H1 (cell line): ENCODE results near the gene RERE. TPM values are rescaled to one million over a fixed set of nuclear protein-coding genes. Genes with fewer than 3 reads are reported as not detected.

Source experiments
- CTCF ChIA-PET: fragments of 300-600 bp; sonication (Branson Sonifier 250); formaldehyde crosslinking; loops from one replicate; lab custom pipeline; 2021; ENCODE audit not compliant: partially characterized antibody; lab: Charles Lee
- POLR2A ChIA-PET: fragments of 300-600 bp; sonication (Branson Sonifier 250); formaldehyde crosslinking; loops from one replicate; lab custom pipeline; 2021; ENCODE audit warnings: inconsistent platforms; ENCODE audit not compliant: partially characterized antibody; lab: Charles Lee
- DNase-seq, 2 experiments: peaks; one replicate each; pipeline versions ENCODE4 v3.0.0 to v3.0.0-alpha.2; 2010 to 2022; ENCODE audit warnings: low spot score in 2 of 2, low read depth in 1 of 2, mixed read lengths in 1 of 2
- FAIRE-seq: peaks from 2 replicates; lab custom pipeline; 2011; peaks lifted over from hg19 to GRCh38; lab: Jason Lieb, UNC
- H2AFZ ChIP-seq: 2 replicates; pipeline ENCODE4 v1.8.1; 2012; ENCODE audit warnings: low read length, inconsistent platforms
- H2AK5ac ChIP-seq: 2 replicates; pipeline ENCODE4 v1.6.1; 2013; ENCODE audit warnings: low read depth, low read length
- H2BK120ac ChIP-seq: replicated peaks from 2 replicates; pipeline ENCODE3; 2013; ENCODE audit warnings: low read depth, low read length, inconsistent platforms
- H2BK12ac ChIP-seq: 2 replicates; pipeline ENCODE4 v1.6.1; 2013; ENCODE audit warnings: low read depth, low read length
- H2BK15ac ChIP-seq: 2 replicates; pipeline ENCODE4 v1.6.1; 2013; ENCODE audit warnings: low read length
- H2BK20ac ChIP-seq: 2 replicates; pipeline ENCODE4 v1.6.1; 2013; ENCODE audit warnings: low read length
- H2BK5ac ChIP-seq: 2 replicates; pipeline ENCODE4 v1.6.1; 2013; ENCODE audit warnings: low read depth, low read length
- H3K14ac ChIP-seq: 2 replicates; pipeline ENCODE4 v1.6.1; 2013; ENCODE audit warnings: inconsistent platforms; ENCODE audit not compliant: insufficient read length
- H3K18ac ChIP-seq: 2 replicates; pipeline ENCODE4 v1.6.1; 2013; ENCODE audit warnings: low read length; ENCODE audit errors: extremely low read depth
- H3K23ac ChIP-seq: 2 replicates; pipeline ENCODE4 v1.6.1; 2013; ENCODE audit warnings: inconsistent platforms; ENCODE audit not compliant: insufficient read length
- H3K23me2 ChIP-seq: 2 replicates; pipeline ENCODE4 v1.6.1; 2013; ENCODE audit warnings: low read depth, low read length
- H3K27ac ChIP-seq: 2 replicates; pipeline ENCODE4 v1.6.1; 2011; ENCODE audit warnings: low read depth, low read length, inconsistent platforms
- H3K27me3 ChIP-seq, 4 experiments: replicated peaks in 1 of 4; 1 replicate in 1 of 4; 2 replicates in 3 of 4; pipeline versions ENCODE4 v1.6.1 to v1.8.1; 2011 to 2013; ENCODE audit warnings: low read length in 3 of 4, mild to moderate bottlenecking in 3 of 4, inconsistent platforms in 2 of 4, mixed read lengths in 2 of 4, moderate library complexity in 1 of 4; ENCODE audit not compliant: control insufficient read depth in 3 of 4, insufficient read depth in 3 of 4; ENCODE audit errors: extremely low read depth in 1 of 4
- H3K36me3 ChIP-seq, 4 experiments: 2 replicates each; pipeline versions ENCODE4 v1.6.1 to v1.8.1; 2011 to 2013; ENCODE audit warnings: mild to moderate bottlenecking in 4 of 4, low read length in 3 of 4, moderate library complexity in 2 of 4, control low read depth in 1 of 4, inconsistent platforms in 1 of 4; ENCODE audit not compliant: insufficient read depth in 4 of 4, control insufficient read depth in 2 of 4
- H3K4ac ChIP-seq: replicated peaks from 2 replicates; pipeline ENCODE3; 2013; ENCODE audit warnings: low read length, low read depth, mixed read lengths, inconsistent platforms; ENCODE audit not compliant: insufficient read length
- H3K4me1 ChIP-seq, 4 experiments: replicated peaks in 1 of 4; 1 replicate in 1 of 4; 2 replicates in 3 of 4; pipeline versions ENCODE4 v1.6.1 to v1.8.1; 2011 to 2013; ENCODE audit warnings: low read length in 3 of 4, inconsistent platforms in 2 of 4, mixed read lengths in 1 of 4; ENCODE audit not compliant: insufficient read depth in 4 of 4, control insufficient read depth in 3 of 4
- H3K4me2 ChIP-seq, 2 experiments: 2 replicates each; pipeline versions ENCODE4 v1.6.1 to v1.8.1; 2011 to 2013; ENCODE audit warnings: low read depth in 2 of 2, low read length in 2 of 2, control low read depth in 1 of 2, inconsistent platforms in 1 of 2, mild to moderate bottlenecking in 1 of 2; ENCODE audit not compliant: insufficient read depth in 1 of 2
- H3K4me3 ChIP-seq, 4 experiments: fragments of 200-600, 300-600 bp in 1 of 4; sonication (generic), shearing (Covaris generic), sonication (Bioruptor Twin) in 1 of 4; 2 replicates each; pipeline versions ENCODE4 v1.5.1 to v1.8.1; 2011 to 2016; ENCODE audit warnings: low read length in 4 of 4, low read depth in 3 of 4, control low read depth in 2 of 4, inconsistent platforms in 2 of 4, mild to moderate bottlenecking in 2 of 4, mixed read lengths in 1 of 4, moderate library complexity in 1 of 4; ENCODE audit not compliant: insufficient read depth in 2 of 4; ENCODE audit errors: extremely low read depth in 1 of 4
- H3K56ac ChIP-seq: replicated peaks from 2 replicates; pipeline ENCODE3; 2013; ENCODE audit warnings: low read depth, mild to moderate bottlenecking, mixed read lengths, low read length, inconsistent platforms; ENCODE audit not compliant: insufficient read length
- H3K79me1 ChIP-seq: 2 replicates; pipeline ENCODE4 v1.6.1; 2013; ENCODE audit warnings: low read depth, low read length, control low read depth
- H3K79me2 ChIP-seq, 2 experiments: 2 replicates each; pipeline versions ENCODE4 v1.6.1 to v1.8.1; 2012 to 2013; ENCODE audit warnings: low read length in 2 of 2, mild to moderate bottlenecking in 2 of 2, inconsistent platforms in 1 of 2; ENCODE audit not compliant: insufficient read depth in 2 of 2, control insufficient read depth in 1 of 2
- H3K9ac ChIP-seq, 4 experiments: replicated peaks in 1 of 4; 1 replicate in 1 of 4; 2 replicates in 3 of 4; pipeline versions ENCODE4 v1.6.1 to v1.8.1; 2011 to 2013; ENCODE audit warnings: low read depth in 3 of 4, low read length in 3 of 4, control low read depth in 2 of 4, mild to moderate bottlenecking in 2 of 4, moderate library complexity in 2 of 4, inconsistent platforms in 1 of 4; ENCODE audit errors: extremely low read depth in 1 of 4
- H3K9me3 ChIP-seq, 2 experiments: 2 replicates each; pipeline versions ENCODE4 v1.6.1 to v1.8.1; 2012 to 2013; ENCODE audit warnings: mild to moderate bottlenecking in 2 of 2, moderate library complexity in 2 of 2, control low read depth in 1 of 2, inconsistent platforms in 1 of 2, low read depth in 1 of 2, low read length in 1 of 2, mixed read lengths in 1 of 2; ENCODE audit not compliant: insufficient read depth in 2 of 2
- H4K20me1 ChIP-seq, 2 experiments: replicated peaks in 1 of 2; 2 replicates each; pipeline versions ENCODE3 to v1.8.1; 2011 to 2013; ENCODE audit warnings: inconsistent platforms in 2 of 2, low read length in 2 of 2, mild to moderate bottlenecking in 1 of 2; ENCODE audit not compliant: insufficient read depth in 2 of 2, control insufficient read depth in 1 of 2
- H4K5ac ChIP-seq: 2 replicates; pipeline ENCODE4 v1.6.1; 2013; ENCODE audit warnings: low read length, low read depth, mixed read lengths, inconsistent platforms; ENCODE audit not compliant: insufficient read length
- H4K8ac ChIP-seq: 2 replicates; pipeline ENCODE4 v1.8.0; 2013; ENCODE audit warnings: mild to moderate bottlenecking, moderate library complexity, low read length, inconsistent platforms; ENCODE audit not compliant: insufficient read depth; ENCODE audit errors: extremely low read depth
- H4K91ac ChIP-seq: replicated peaks from 2 replicates; pipeline ENCODE3; 2013; ENCODE audit warnings: low read length, mixed read lengths, inconsistent platforms; ENCODE audit not compliant: insufficient read length
- CHD2 ChIP-seq: IDR thresholded peaks from 2 replicates; pipeline ENCODE4 v1.6.1; 2012; ENCODE audit warnings: low read length, improper control_type of control experiment
- NRF1 ChIP-seq: IDR thresholded peaks from 2 replicates; pipeline ENCODE4 v1.6.1; 2011; ENCODE audit warnings: mild to moderate bottlenecking, low read depth, low read length, improper control_type of control experiment
- SP4 ChIP-seq: IDR thresholded peaks from 2 replicates; pipeline ENCODE4 v1.6.1; 2012; ENCODE audit warnings: low read length, inconsistent platforms
- WGBS, 2 experiments: shearing (Covaris generic) in 1 of 2; methylation state at CpG; one replicate each; pipeline versions ENCODE4 v1.1.6 to v1.1.7; 2013 to 2015; ENCODE audit warnings: low lambda C conversion rate in 2 of 2, mixed read lengths in 2 of 2, inconsistent platforms in 1 of 2, low coverage in 1 of 2, missing lambda C conversion rate in 1 of 2; ENCODE audit not compliant: insufficient replicate concordance in 2 of 2, insufficient coverage in 1 of 2, insufficient read length in 1 of 2; ENCODE audit errors: extremely low coverage in 1 of 2, missing lambda C conversion rate in 1 of 2; 5-methylcytosine and 5-hydroxymethylcytosine counted together
- polyA plus RNA-seq, 7 experiments: library from polyadenylated mRNA; depleted of rRNA in 3 of 7; stranded (reverse) in 5 of 7; unstranded in 2 of 7; fragments of >200 nt in 5 of 7; fragments of 200-250 nt in 2 of 7; gene quantifications; 1 replicate in 5 of 7; 2 replicates in 1 of 7; 4 replicates in 1 of 7; pipeline versions ENCODE4 v1.2.1 to v1.2.3, GENCODE V29; 2011 to 2013; ENCODE audit warnings: missing spikeins in 2 of 7, mixed read lengths in 2 of 7
- total RNA-seq: library from RNA; stranded (reverse); fragmentation: NEBNext Ultra II Directional; extraction: Animal tissue kit (Norgen Biotek cat#: 25700); gene quantifications from 2 replicates; pipeline ENCODE4 v1.2.1, GENCODE V29; 2021

RERE gene
- total and polyA plus RNA-seq, 2 of the 8 experiments (the other 6 are each of a cell fraction or from before 2014, with no cell fraction given) = 15.3 to 142 TPM

DNA sequence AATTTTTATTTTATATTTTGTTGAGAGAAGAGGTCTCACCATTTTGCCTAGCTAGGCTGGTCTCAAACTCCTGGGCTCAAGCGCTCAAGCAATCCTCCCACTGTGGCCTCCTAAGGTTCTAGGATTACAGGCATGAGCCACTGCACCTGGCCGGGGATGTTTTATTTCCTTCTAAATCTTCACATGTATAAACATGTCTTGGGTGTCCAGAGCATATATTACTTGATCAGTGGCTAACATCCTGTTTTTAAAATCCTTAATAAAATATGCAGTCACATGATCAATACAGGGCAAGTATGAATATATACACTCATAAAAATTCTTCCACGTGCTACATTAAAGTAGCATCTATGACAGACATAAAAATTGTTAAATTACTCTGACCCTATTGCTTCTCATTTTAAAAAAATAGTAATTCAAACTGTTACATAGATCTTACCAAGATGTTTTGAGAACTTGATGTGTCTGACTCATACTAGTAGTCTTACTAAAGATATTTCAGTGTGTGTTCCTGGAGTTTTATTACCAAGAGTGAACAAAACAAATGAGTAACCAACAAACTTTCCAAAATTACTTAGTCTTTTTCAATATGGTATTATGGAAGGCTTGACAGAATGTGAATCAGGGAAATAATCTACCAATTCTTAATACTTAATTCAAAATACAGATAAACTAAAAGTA, 277.0 kb downstream of the RERE start:
- H3K18ac ChIP-seq = no peak overlapping the region
- no peak overlapping the region for H3K23ac ChIP-seq
- H3K4me3 ChIP-seq = no peak overlapping the region
- H4K91ac ChIP-seq = no peak overlapping the region
- H3K23me2 ChIP-seq = no peaks in the 10 kb centered on the region
- no peak overlapping the region for H2BK20ac ChIP-seq
- no peak overlapping the region for H2AFZ ChIP-seq
- H2BK15ac ChIP-seq = no peak overlapping the region
- no peak overlapping the region for H3K14ac ChIP-seq
- H3K36me3 ChIP-seq = peaks cover 0 to 8% (median 2%) of the 10 kb centered on the region in 4 experiments; a peak in 2 of 8 replicates
- DNase-seq (no peak), FAIRE-seq (no peak)
- H2BK5ac ChIP-seq = no peak overlapping the region
- H2BK120ac ChIP-seq = no peak overlapping the region
- no peak overlapping the region for H3K4ac ChIP-seq
- H3K27ac ChIP-seq = no peak overlapping the region
- no peak overlapping the region for H2AK5ac ChIP-seq
- H3K56ac ChIP-seq = no peak overlapping the region
- H3K79me2 ChIP-seq = peaks cover 4 to 40% of the 10 kb centered on the region in 2 experiments
- H3K79me1 ChIP-seq = peaks cover 4% of the 10 kb centered on the region; the same call in 1 of the 2 replicates
- ChIA-PET POLR2A (no interaction called here), CTCF (interaction anchor here (0.6 kb wide), 1 partner anchor 17 kb away, joined by 3 read pairs; no protein-coding TSS in a partner anchor)
- H3K9ac ChIP-seq = no peak overlapping the region
- no peak overlapping the region for H4K5ac ChIP-seq
- no peak overlapping the region for H2BK12ac ChIP-seq
- no peaks in the 10 kb centered on the region for H3K9me3 ChIP-seq
- no peak overlapping the region for H4K8ac ChIP-seq
- no peak overlapping the region for H3K4me2 ChIP-seq
- WGBS, 2 experiments = 96% methylated on average over 3 of the region's 3 CpGs; no CpG with 5 or more reads in 1 of the 2 experiments
- H3K4me1 ChIP-seq = no peaks in the 10 kb centered on the region
- no peaks in the 10 kb centered on the region for H3K27me3 ChIP-seq
- H4K20me1 ChIP-seq = no peaks in the 10 kb centered on the region
- no peak for TF ChIP-seq NRF1
- TF ChIP-seq CHD2 = no peak
- no peak for TF ChIP-seq SP4
